ENCODE measurements around the gene DGKH. TPM values are rescaled to one million over a fixed set of nuclear protein-coding genes. Genes with fewer than 3 reads are reported as not detected.

DGKH gene
- total RNA-seq, 2 experiments from 2014 or later: 6.0 TPM

- intact Hi-C loops (cut with DNase I, micrococcal nuclease): loop anchor here in 1 of 2 experiments (2.0 to 10.0 kb wide), 5 partner anchors 79 to 979 kb away; partner anchors contain the start of genes AKAP11, MTRF1 and WBP4
- no peaks in the 10 kb centered on the region for H3K9me3 Mint-ChIP-seq
- H3K4me3 Mint-ChIP-seq: peak overlapping the region; percentile 94
- ATAC-seq (ENCODE audit: poor library complexity): no peak
- peak overlapping the region; percentile 67 for H3K4me3 ChIP-seq (ENCODE audit: low read length)
- H3K36me3 Mint-ChIP-seq (ENCODE audit: low read depth): peaks cover 7% of the 10 kb centered on the region
- ChIA-PET CTCF (interaction anchor here (0.6 kb wide), 1 partner anchor 118 kb away, joined by 3 read pairs; no protein-coding TSS in a partner anchor), POLR2A (interaction anchor here (0.7 to 1.3 kb wide), 3 partner anchors 17 to 229 kb away, joined by 3 to 6 read pairs (median 3); partner anchors contain the start of gene VWA8)
- peaks cover 20% of the 10 kb centered on the region for H3K4me1 ChIP-seq (ENCODE audit: insufficient read depth, low read length)
- H3K27me3 ChIP-seq (ENCODE audit: control insufficient read depth in 1 of 2, insufficient read depth in 2 of 2, low read length in 2 of 2): no peaks in the 10 kb centered on the region
- H3K27me3 Mint-ChIP-seq: no peaks in the 10 kb centered on the region
- DNase-seq: no peak
- no peak for TF ChIP-seq CTCF (IDR thresholded peaks at IDR 0.05)
- H3K36me3 ChIP-seq (ENCODE audit: insufficient read depth, low read length): no peaks in the 10 kb centered on the region
- no peak overlapping the region for H3K27ac ChIP-seq (ENCODE audit: low read depth in 1 of 2, low read length in 2 of 2)
- H3K27ac Mint-ChIP-seq: peak overlapping the region; percentile 43
- no peaks in the 10 kb centered on the region for H3K9me3 ChIP-seq (ENCODE audit: control insufficient read depth in 1 of 2, insufficient read depth in 1 of 2, low read length in 2 of 2)
- peaks cover 23% of the 10 kb centered on the region for H3K4me1 Mint-ChIP-seq (ENCODE audit: low read depth)
Observed at GRCh38 chr13:42041684-42042035, 6.8 kb upstream of the DGKH start.

DNA sequence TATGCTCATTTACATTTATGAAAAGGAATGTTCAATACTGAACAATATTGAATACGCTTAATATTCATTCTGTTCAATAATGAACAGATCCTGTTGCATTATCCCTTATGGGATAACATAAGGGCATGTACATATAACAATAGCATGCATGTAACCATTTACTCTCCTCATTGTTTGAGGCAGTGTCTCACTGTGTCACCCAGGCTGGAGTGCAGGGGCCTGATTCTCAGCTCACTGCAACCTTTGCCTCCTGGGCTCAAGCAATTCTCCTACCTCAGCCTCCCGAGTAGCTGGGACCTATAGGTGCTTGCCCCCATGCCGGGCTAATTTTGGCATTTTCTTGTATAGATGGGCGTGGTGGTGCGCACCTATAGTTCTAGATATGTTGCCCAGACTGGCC lies 4.8 kb upstream of the DGKH start:
- ChIA-PET POLR2A (no interaction called here), CTCF (no interaction called here)
- peak overlapping the region; percentile 56 for H3K4me3 Mint-ChIP-seq
- DNase-seq (no peak), ATAC-seq (ENCODE audit: poor library complexity) (no peak)
- Histone ChIP-seq H3K27ac (ENCODE audit: low read depth in 1 of 2, low read length in 2 of 2) (no peak overlapping the region), H3K4me1 (ENCODE audit: insufficient read depth, low read length) (peaks cover 32% of the 10 kb centered on the region), H3K27me3 (ENCODE audit: control insufficient read depth in 1 of 2, insufficient read depth in 2 of 2, low read length in 2 of 2) (no peaks in the 10 kb centered on the region), H3K36me3 (ENCODE audit: insufficient read depth, low read length) (no peaks in the 10 kb centered on the region), H3K9me3 (ENCODE audit: control insufficient read depth in 1 of 2, insufficient read depth in 1 of 2, low read length in 2 of 2) (no peaks in the 10 kb centered on the region), H3K4me3 (ENCODE audit: low read length) (no peak overlapping the region)
- peaks cover 33% of the 10 kb centered on the region for H3K4me1 Mint-ChIP-seq (ENCODE audit: low read depth)
- intact Hi-C loops (cut with DNase I, micrococcal nuclease): loop anchor here in 1 of 2 experiments (2.0 to 10.0 kb wide), 5 partner anchors 81 to 981 kb away; partner anchors contain the start of genes AKAP11, MTRF1 and WBP4
- no peaks in the 10 kb centered on the region for H3K27me3 Mint-ChIP-seq
- no peak overlapping the region for H3K27ac Mint-ChIP-seq
- H3K36me3 Mint-ChIP-seq (ENCODE audit: low read depth): peaks cover 7% of the 10 kb centered on the region
- H3K9me3 Mint-ChIP-seq: no peaks in the 10 kb centered on the region
- no peak for TF ChIP-seq CTCF (IDR thresholded peaks at IDR 0.05)

- TF ChIP-seq CTCF (IDR thresholded peaks at IDR 0.05): no peak
- no peaks in the 10 kb centered on the region for H3K9me3 Mint-ChIP-seq
- peak overlapping the region; percentile 64 for H3K4me3 Mint-ChIP-seq
- no peak overlapping the region for H3K27ac Mint-ChIP-seq
- ATAC-seq (ENCODE audit: poor library complexity): no peak
- no peaks in the 10 kb centered on the region for H3K36me3 ChIP-seq (ENCODE audit: insufficient read depth, low read length)
- DNase-seq: no peak
- ChIA-PET POLR2A (no interaction called here), CTCF (no interaction called here)
- no peaks in the 10 kb centered on the region for H3K27me3 Mint-ChIP-seq
- intact Hi-C loops (cut with DNase I, micrococcal nuclease): loop anchor here (2.0 to 10.0 kb wide), 3 partner anchors 84 to 582 kb away; partner anchors contain the start of gene VWA8 (in 1 of the 2)
- H3K4me1 Mint-ChIP-seq (ENCODE audit: low read depth): peaks cover 30% of the 10 kb centered on the region
- H3K27me3 ChIP-seq (ENCODE audit: control insufficient read depth in 1 of 2, insufficient read depth in 2 of 2, low read length in 2 of 2): no peaks in the 10 kb centered on the region
- H3K4me1 ChIP-seq (ENCODE audit: insufficient read depth, low read length): peaks cover 23% of the 10 kb centered on the region
- H3K4me3 ChIP-seq (ENCODE audit: low read length): no peak overlapping the region
- no peak overlapping the region for H3K27ac ChIP-seq (ENCODE audit: low read depth in 1 of 2, low read length in 2 of 2)
- H3K9me3 ChIP-seq (ENCODE audit: control insufficient read depth in 1 of 2, insufficient read depth in 1 of 2, low read length in 2 of 2): no peaks in the 10 kb centered on the region
- no peaks in the 10 kb centered on the region for H3K36me3 Mint-ChIP-seq (ENCODE audit: low read depth)
Observed at GRCh38 chr13:42046448-42046847, 2.0 kb upstream of the DGKH start.
